Measurements from ENCODE around the gene PLA2G2A.
"Not testable (repeated sequence)": the region's sequence is repeated elsewhere in the genome, so short reads cannot be mapped to it uniquely, and the experiment has no call there.

Gene PLA2G2A

GRCh38 chr1:19979494-19979977 is at the start of gene PLA2G2A:
TSS of gene PLA2G2A (minus strand) at chr1:19979618. CDS start at chr1:19978773, 845 bp downstream.
- Mint-ChIP-seq H3K27ac (no peak within 1 kb of the TSS), H3K27me3 (peaks cover 8% of the 10 kb centered on the region), H3K4me3 (no peak within 1 kb of the TSS), H3K4me1 (no peaks in the 10 kb centered on the region), H3K9me3 (no peaks in the 10 kb centered on the region), H3K36me3 (peaks cover 2% of the 10 kb centered on the region)
- no peak for ATAC-seq (ENCODE audit: low read depth)
- no peak for DNase-seq (ENCODE audit: low spot score in 2 of 2)

GRCh38 chr1:20028726-20029125 is 49.3 kb upstream of the PLA2G2A start:
- H3K4me3 Mint-ChIP-seq, result no peak overlapping the region
- no peaks in the 10 kb centered on the region for H3K36me3 Mint-ChIP-seq
- H3K4me1 Mint-ChIP-seq, result no peaks in the 10 kb centered on the region
- H3K27ac Mint-ChIP-seq, result no peak overlapping the region
- DNase-seq (ENCODE audit: low spot score in 2 of 2) (no peak), ATAC-seq (ENCODE audit: low read depth) (no peak)
- peaks cover 8% of the 10 kb centered on the region for H3K9me3 Mint-ChIP-seq
- peaks cover 28% of the 10 kb centered on the region for H3K27me3 Mint-ChIP-seq

- H3K27me3 Mint-ChIP-seq, result peaks cover 25% of the 10 kb centered on the region
- no peak overlapping the region for H3K4me3 Mint-ChIP-seq
- no peaks in the 10 kb centered on the region for H3K36me3 Mint-ChIP-seq
- H3K9me3 Mint-ChIP-seq, result peaks cover 9% of the 10 kb centered on the region
- H3K4me1 Mint-ChIP-seq, result no peaks in the 10 kb centered on the region
- no peak overlapping the region for H3K27ac Mint-ChIP-seq
- DNase-seq (ENCODE audit: low spot score in 2 of 2), result no peak
- ATAC-seq (ENCODE audit: low read depth), result no peak
Measured at GRCh38 chr1:20028125-20028524, 48.7 kb upstream of the PLA2G2A start.

GRCh38 chr1:20017741-20018140 is 38.3 kb upstream of the PLA2G2A start:
- peaks cover 2% of the 10 kb centered on the region for H3K27me3 Mint-ChIP-seq
- peaks cover 21% of the 10 kb centered on the region for H3K9me3 Mint-ChIP-seq
- ATAC-seq (ENCODE audit: low read depth), result no peak
- no peak for DNase-seq (ENCODE audit: low spot score in 2 of 2)
- peaks cover 4% of the 10 kb centered on the region for H3K36me3 Mint-ChIP-seq
- H3K4me1 Mint-ChIP-seq, result no peaks in the 10 kb centered on the region
- H3K4me3 Mint-ChIP-seq, result no peak overlapping the region
- no peak overlapping the region for H3K27ac Mint-ChIP-seq

GRCh38 chr1:20014153-20014552 is 34.7 kb upstream of the PLA2G2A start:
- peaks cover 18% of the 10 kb centered on the region for H3K9me3 Mint-ChIP-seq
- no peaks in the 10 kb centered on the region for H3K4me1 Mint-ChIP-seq
- no peak overlapping the region for H3K27ac Mint-ChIP-seq

GRCh38 chr1:20010016-20010415 is 30.6 kb upstream of the PLA2G2A start:
- no peak for DNase-seq (ENCODE audit: low spot score in 2 of 2)
- ATAC-seq (ENCODE audit: low read depth), result no peak
- no peaks in the 10 kb centered on the region for H3K4me1 Mint-ChIP-seq
- H3K27ac Mint-ChIP-seq, result no peak overlapping the region
- H3K4me3 Mint-ChIP-seq, result no peak overlapping the region
- peaks cover 4% of the 10 kb centered on the region for H3K9me3 Mint-ChIP-seq
- peaks cover 2% of the 10 kb centered on the region for H3K27me3 Mint-ChIP-seq
- H3K36me3 Mint-ChIP-seq, result no peaks in the 10 kb centered on the region

More at GRCh38 chr1:20014153-20014552, 34.7 kb upstream of the PLA2G2A start:
- Mint-ChIP-seq H3K36me3 (peaks cover 4% of the 10 kb centered on the region), H3K4me3 (no peak overlapping the region), H3K27me3 (peaks cover 2% of the 10 kb centered on the region)
- ATAC-seq (ENCODE audit: low read depth) (no peak), DNase-seq (ENCODE audit: low spot score in 2 of 2) (no peak)

- Mint-ChIP-seq H3K27ac (no peak overlapping the region), H3K4me3 (no peak overlapping the region), H3K27me3 (peaks cover 3% of the 10 kb centered on the region), H3K36me3 (no peaks in the 10 kb centered on the region), H3K9me3 (peaks cover 2% of the 10 kb centered on the region), H3K4me1 (no peaks in the 10 kb centered on the region)
- ATAC-seq (ENCODE audit: low read depth) (no peak), DNase-seq (ENCODE audit: low spot score in 2 of 2) (no peak)
Measured at GRCh38 chr1:20009212-20009611, 29.8 kb upstream of the PLA2G2A start.

GRCh38 chr1:20008391-20008841 is 29.0 kb upstream of the PLA2G2A start:
- DNase-seq (ENCODE audit: low spot score in 2 of 2) (no peak), ATAC-seq (ENCODE audit: low read depth) (no peak)
- Mint-ChIP-seq H3K4me3 (no peak overlapping the region), H3K36me3 (peaks cover 3% of the 10 kb centered on the region), H3K27me3 (peaks cover 7% of the 10 kb centered on the region), H3K9me3 (peaks cover 4% of the 10 kb centered on the region), H3K27ac (no peak overlapping the region), H3K4me1 (no peaks in the 10 kb centered on the region)

GRCh38 chr1:19998823-19999222 is 19.4 kb upstream of the PLA2G2A start:
- not testable (repeated sequence) for ATAC-seq (ENCODE audit: low read depth); H3K36me3 Mint-ChIP-seq; DNase-seq (ENCODE audit: low spot score in 2 of 2); H3K4me3 Mint-ChIP-seq; H3K4me1 Mint-ChIP-seq; H3K27ac Mint-ChIP-seq; H3K9me3 Mint-ChIP-seq
- peaks cover 13% of the 10 kb centered on the region for H3K27me3 Mint-ChIP-seq

- Mint-ChIP-seq H3K27ac (no peak overlapping the region), H3K36me3 (no peaks in the 10 kb centered on the region), H3K9me3 (no peaks in the 10 kb centered on the region), H3K27me3 (peaks cover 5% of the 10 kb centered on the region), H3K4me3 (no peak overlapping the region), H3K4me1 (peaks cover 11% of the 10 kb centered on the region)
- DNase-seq (ENCODE audit: low spot score in 2 of 2) (no peak), ATAC-seq (ENCODE audit: low read depth) (no peak)
Measured at GRCh38 chr1:19990689-19991088, 11.3 kb upstream of the PLA2G2A start.

- not testable (repeated sequence) for H3K4me3 Mint-ChIP-seq; DNase-seq (ENCODE audit: low spot score in 2 of 2); H3K27me3 Mint-ChIP-seq; H3K9me3 Mint-ChIP-seq; H3K36me3 Mint-ChIP-seq; ATAC-seq (ENCODE audit: low read depth); H3K27ac Mint-ChIP-seq
- peaks cover 11% of the 10 kb centered on the region for H3K4me1 Mint-ChIP-seq
Measured at GRCh38 chr1:19990182-19990582, 10.8 kb upstream of the PLA2G2A start.

GRCh38 chr1:19988267-19989006 is 9.0 kb upstream of the PLA2G2A start:
- peaks cover 3% of the 10 kb centered on the region for H3K27me3 Mint-ChIP-seq

GRCh38 chr1:19987719-19988118 is 8.3 kb upstream of the PLA2G2A start:
- Mint-ChIP-seq H3K4me3 (no peak overlapping the region), H3K36me3 (no peaks in the 10 kb centered on the region), H3K4me1 (peaks cover 11% of the 10 kb centered on the region), H3K27ac (no peak overlapping the region), H3K27me3 (peaks cover 6% of the 10 kb centered on the region), H3K9me3 (no peaks in the 10 kb centered on the region)
- ATAC-seq (ENCODE audit: low read depth), result no peak
- DNase-seq (ENCODE audit: low spot score in 2 of 2), result no peak

More at GRCh38 chr1:19988267-19989006, 9.0 kb upstream of the PLA2G2A start:
- ATAC-seq (ENCODE audit: low read depth) (peak; percentile 43), DNase-seq (ENCODE audit: low spot score in 2 of 2) (no peak)
- Mint-ChIP-seq H3K36me3 (no peaks in the 10 kb centered on the region), H3K4me3 (no peak overlapping the region), H3K27ac (no peak overlapping the region), H3K9me3 (no peaks in the 10 kb centered on the region), H3K4me1 (peaks cover 11% of the 10 kb centered on the region)

- not testable (repeated sequence) for H3K27me3 Mint-ChIP-seq; ATAC-seq (ENCODE audit: low read depth); DNase-seq (ENCODE audit: low spot score in 2 of 2); H3K4me3 Mint-ChIP-seq; H3K4me1 Mint-ChIP-seq; H3K9me3 Mint-ChIP-seq; H3K27ac Mint-ChIP-seq; H3K36me3 Mint-ChIP-seq
Measured at GRCh38 chr1:19984409-19985016, 5.1 kb upstream of the PLA2G2A start.

All from memory B cell (primary cell).